Posterior vena cava (tissue), 2 donors: ENCODE data around the gene GGT7. TPM values are rescaled to one million over a fixed set of nuclear protein-coding genes. Genes with fewer than 3 reads are reported as not detected.
A peak's percentile ranks its signal among the peaks of the same experiment; 100 is the strongest.
"Not testable (repeated sequence)": the region's sequence is repeated elsewhere in the genome, so short reads cannot be mapped to it uniquely, and the experiment has no call there.

Source experiments
- DNase-seq: peaks from one replicate; pipeline ENCODE4 v3.0.0-alpha.2; 2020; ENCODE audit warnings: low spot score
- intact Hi-C, 2 donors: fragments of 100-400 bp; cut with DNase I; formaldehyde crosslinking; loops; one replicate each; pipeline versions ENCODE4 v1.14.1 to v1.14.2; 2022 to 2023
- long read RNA-seq, 2 donors: library from polyadenylated mRNA; unstranded; transcript quantifications; one replicate each; pipeline ENCODE4 v2.0.0, GENCODE V29; 2020 to 2021
- total RNA-seq, 2 donors: library from RNA; stranded (reverse); fragmentation: NEBNext Ultra II Directional; extraction: Animal tissue kit (Norgen Biotek cat#: 25700); gene quantifications; one replicate each; pipeline ENCODE4 v1.2.1, GENCODE V29; 2021
- donor health status: DM: yes; HTN: yes; CAD: no.
- donor health status: DM: yes; HTN: yes; CAD: no.

The GGT7 gene, protein sequence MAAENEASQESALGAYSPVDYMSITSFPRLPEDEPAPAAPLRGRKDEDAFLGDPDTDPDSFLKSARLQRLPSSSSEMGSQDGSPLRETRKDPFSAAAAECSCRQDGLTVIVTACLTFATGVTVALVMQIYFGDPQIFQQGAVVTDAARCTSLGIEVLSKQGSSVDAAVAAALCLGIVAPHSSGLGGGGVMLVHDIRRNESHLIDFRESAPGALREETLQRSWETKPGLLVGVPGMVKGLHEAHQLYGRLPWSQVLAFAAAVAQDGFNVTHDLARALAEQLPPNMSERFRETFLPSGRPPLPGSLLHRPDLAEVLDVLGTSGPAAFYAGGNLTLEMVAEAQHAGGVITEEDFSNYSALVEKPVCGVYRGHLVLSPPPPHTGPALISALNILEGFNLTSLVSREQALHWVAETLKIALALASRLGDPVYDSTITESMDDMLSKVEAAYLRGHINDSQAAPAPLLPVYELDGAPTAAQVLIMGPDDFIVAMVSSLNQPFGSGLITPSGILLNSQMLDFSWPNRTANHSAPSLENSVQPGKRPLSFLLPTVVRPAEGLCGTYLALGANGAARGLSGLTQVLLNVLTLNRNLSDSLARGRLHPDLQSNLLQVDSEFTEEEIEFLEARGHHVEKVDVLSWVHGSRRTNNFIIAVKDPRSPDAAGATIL
- total RNA-seq: 10 to 100 TPM; 11.1 to 11.8 TPM
- long read RNA-seq, donor 1, partial matches to known transcripts: 2 of 5 reads
- long read RNA-seq, donor 1, other reads (novel, unspliced or antisense): 2 of 5 reads
- long read RNA-seq, donor 2, partial matches to known transcripts: 18 of 24 reads
- long read RNA-seq, donor 2, other reads (novel, unspliced or antisense): 5 of 24 reads

DNA sequence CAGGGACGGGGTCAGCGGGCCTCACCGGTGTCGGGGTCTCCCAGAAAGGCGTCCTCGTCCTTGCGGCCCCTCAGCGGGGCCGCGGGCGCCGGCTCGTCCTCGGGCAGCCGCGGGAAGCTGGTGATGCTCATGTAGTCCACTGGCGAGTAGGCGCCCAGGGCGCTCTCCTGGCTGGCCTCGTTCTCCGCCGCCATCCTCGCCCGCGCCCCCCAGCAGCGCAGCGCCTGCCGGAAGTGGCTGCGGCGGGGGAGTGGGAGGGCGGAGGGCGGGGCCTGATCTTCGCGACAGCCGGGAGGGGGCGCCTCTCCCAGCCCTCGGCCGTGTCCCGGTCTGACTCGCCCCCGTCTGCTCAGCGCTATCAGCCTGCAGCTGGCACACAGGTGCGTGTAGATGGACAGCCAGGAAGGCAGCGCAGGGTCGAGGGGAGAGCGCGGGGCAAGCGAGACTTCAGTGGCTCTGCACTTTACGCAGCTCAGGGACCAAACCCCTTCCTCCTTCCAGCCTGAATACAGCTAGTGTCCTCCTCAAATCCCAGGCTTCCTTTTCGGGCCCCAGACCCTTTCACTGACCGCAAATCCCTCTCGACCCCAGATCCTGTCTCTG lies at the start of gene GGT7:
TSS of gene GGT7 (minus strand) at position 235 of the 603 bp plus-strand sequence. CDS start at position 194, 41 bp downstream.
- intact Hi-C loops: loop anchor here (5.0 to 10.0 kb wide), 2 partner anchors 80 to 332 kb away; no protein-coding TSS in a partner anchor
- DNase-seq: peak; percentile 93

DNA sequence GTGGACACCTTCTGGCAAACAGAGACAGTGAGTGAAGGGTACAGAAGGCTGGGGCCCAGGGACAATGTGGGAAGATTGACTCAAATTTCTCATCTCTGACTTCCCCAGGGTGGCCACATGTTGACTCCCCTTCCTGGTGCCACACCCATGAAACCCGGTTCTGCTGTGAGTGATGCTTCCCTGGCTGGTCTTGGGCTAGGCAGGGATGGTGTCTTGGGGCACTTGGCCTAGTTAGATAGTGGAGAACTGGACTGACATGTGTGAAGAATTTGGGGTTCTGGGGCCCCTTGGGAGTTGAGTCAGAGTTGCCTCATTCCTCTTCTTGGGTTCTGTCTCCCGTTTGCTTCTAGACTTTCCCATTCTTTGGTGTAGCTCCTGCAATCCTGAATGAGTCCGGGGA lies 48.8 kb upstream of the GGT7 start:
- intact Hi-C loops: no loop called here
- no peak for DNase-seq

DNA sequence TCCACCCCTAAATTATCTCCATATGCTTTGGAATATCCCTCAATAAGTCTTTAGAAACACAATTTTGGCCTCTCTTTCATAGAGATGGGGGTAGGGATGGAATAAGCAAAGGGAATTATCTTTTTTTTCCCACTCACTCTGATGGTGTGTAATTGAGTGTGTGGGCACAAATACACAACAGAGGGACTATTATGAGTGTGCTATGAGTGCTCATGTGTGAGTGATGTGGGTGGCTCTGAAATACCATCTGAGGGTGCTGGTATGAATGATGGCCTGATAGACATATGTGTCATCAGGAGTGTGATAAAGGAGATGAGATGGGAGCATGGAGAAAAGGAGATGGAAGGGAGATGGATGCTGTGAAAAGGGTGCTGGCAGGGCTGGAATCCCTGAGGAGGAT lies 47.4 kb upstream of the GGT7 start:
- DNase-seq: no peak
- intact Hi-C loops: no loop called here

DNA sequence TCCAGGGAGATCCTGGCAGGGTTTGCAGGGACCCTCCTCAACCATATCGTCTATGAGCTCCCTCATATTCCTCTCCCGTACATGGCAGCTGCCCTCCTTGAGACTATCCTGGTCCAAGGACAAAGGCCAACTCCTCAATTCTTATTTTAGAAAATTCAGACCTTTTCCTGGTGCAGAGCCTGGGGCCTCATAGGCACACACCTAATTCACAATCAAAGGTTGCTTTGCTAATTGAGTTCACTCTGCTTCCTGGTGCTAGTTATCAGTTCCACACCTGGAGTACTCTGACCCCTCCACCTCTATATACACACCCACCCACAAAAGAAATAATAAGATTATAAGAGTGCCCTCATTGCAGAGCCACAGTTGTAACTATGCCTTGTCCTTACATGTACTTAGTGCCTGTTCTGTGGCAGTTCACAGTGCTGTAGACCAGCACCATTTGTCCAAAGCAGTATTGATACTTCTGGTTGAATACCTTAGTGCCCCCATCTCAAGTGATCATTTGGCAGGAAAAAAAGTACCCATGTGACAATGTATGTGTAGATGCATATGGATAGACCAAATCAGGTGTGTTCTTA lies 44.2 kb upstream of the GGT7 start:
- intact Hi-C loops: no loop called here
- DNase-seq: no peak

- no peak for DNase-seq
- intact Hi-C loops: no loop called here
These were observed 43.2 kb upstream of the GGT7 start for GRCh38 chr20:34915749-34916455.

GRCh38 chr20:34915131-34915530 lies 42.5 kb upstream of the GGT7 start:
- DNase-seq: no peak

GRCh38 chr20:34907616-34908469 lies 35.2 kb upstream of the GGT7 start:
- intact Hi-C loops: no loop called here
- DNase-seq: no peak

More at GRCh38 chr20:34915131-34915530, 42.5 kb upstream of the GGT7 start:
- intact Hi-C loops: no loop called here

DNA sequence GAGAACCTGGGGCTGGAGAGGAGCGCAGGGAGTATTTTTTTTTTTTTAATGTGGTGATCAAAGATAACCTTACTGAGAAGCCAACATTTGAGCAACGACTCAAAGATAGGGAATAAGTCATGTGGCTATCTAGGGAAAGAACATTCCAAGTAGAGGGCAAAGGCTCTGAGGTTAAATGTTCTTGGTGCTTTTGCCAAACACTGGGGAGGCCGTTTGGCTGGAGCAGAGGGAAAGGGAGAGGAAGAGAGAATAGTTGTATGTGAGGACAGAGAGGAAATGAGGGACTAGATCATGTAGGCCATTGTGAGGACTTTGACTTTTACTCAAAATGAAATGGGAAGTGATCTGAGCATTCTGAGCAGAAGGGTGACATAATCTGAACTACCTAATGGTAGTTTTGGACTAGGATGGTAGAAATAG lies 31.6 kb upstream of the GGT7 start:
- DNase-seq: no peak
- intact Hi-C loops: no loop called here

DNA sequence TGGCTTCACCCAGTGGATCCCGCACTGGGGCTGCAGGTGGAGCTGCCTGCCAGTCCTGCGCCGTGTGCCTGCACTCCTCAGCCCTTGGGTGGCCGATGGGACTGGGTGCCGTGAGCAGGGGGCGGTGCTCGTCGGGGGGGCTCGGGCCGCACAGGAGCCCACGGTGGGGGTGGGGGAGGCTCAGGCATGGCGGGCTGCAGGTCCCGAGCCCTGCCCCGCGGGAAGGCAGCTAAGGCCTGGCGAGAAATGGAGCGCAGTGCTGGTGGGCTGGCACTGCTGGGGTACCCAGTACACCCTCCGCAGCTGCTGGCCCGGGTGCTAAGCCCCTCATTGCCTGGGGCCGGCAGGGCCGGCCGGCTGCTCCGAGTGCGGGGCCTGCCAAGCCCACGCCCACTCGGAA lies 26.1 kb upstream of the GGT7 start:
- intact Hi-C loops, DNase-seq: not testable (repeated sequence)

- DNase-seq, intact Hi-C loops: not testable (repeated sequence)
These were observed 25.5 kb upstream of the GGT7 start for GRCh38 chr20:34898129-34898528.

DNA sequence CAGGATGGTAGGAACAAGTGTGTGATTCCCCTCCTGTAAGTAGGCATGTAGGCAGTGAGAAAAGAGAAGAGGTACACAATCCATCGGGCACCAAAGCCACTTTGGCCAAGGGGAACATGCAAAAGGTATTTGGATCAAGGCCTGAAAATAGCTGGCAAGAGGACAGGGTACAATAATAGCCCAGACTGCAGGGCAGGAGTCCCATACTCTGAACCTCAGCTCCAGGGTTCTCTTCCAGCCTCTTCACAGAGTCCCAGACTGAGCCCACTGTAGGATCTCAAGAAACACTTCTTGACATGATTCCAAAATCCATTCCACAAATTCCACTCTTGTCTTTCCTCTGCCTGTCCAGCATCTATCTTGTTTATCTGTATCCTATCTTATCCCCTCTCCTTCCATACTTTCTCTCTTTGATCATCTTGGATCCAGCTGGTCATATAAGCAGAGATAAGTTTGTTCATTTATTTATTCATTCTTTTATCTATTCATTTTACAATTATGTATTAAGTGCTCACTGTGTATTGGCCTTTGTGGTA lies 23.5 kb upstream of the GGT7 start:
- DNase-seq: no peak
- intact Hi-C loops: no loop called here

DNA sequence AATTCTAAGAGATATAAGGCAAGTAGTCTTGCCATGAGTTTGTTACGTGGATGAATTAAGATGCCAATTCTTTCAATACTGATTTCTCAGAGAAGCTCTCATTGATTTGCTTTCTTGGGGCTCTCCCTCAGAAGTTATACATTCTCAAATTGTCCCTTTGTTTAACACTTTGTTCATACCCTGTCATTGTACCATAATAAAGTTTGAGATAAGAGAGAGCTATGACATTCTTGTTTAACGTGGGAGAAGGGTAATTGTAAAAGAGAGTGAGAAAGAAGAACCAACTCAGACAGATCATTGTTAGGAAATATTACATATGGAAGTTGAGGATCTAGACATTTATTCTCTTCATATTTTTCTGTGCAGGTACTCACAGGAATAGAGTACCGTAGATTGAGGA lies 22.8 kb upstream of the GGT7 start:
- intact Hi-C loops: no loop called here

DNA sequence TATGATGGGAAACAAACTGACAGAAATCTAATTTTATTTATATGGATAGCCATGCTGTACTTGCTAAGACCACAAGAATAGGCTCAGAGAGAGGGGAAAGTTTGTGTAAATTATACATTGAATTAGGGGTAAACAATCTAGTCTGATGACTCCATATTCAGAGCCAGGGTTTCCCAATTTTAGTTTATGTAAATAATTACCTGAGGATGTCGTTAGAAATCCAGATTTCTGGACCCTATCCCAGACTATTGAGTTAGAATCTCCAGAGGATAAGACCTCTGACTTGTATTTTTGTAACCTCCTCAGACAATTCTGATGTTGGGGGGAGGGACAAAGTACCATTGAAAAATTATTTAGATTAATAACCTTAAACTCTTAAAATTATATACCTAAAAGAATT lies 22.1 kb upstream of the GGT7 start:
- intact Hi-C loops: no loop called here

More for the DNA sequence above, 22.8 kb upstream of the GGT7 start:
- no peak for DNase-seq

DNA sequence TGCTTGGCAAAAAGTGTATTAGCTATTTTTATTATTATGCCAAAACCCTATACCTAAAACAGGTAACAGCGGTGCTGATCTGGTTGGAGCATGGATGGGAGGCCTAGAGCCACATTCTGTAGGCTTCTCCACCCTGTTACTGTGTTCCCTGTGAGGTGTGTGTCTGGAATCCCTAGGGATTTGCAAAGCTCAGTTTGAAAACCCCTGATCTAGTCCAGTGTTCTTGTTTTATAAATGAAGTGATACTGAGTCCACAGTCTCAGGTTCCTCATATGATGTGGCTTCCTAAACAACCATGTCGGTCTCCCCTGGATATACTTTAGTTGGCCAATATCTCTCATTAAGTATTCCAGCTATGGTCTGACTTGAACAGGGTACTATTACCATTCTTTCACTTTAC lies 20.0 kb upstream of the GGT7 start:
- DNase-seq: no peak
- intact Hi-C loops: no loop called here

More for the DNA sequence above, 22.1 kb upstream of the GGT7 start:
- DNase-seq: no peak

- DNase-seq: no peak
- intact Hi-C loops: no loop called here
These were observed 18.8 kb upstream of the GGT7 start for GRCh38 chr20:34891166-34892062.

DNA sequence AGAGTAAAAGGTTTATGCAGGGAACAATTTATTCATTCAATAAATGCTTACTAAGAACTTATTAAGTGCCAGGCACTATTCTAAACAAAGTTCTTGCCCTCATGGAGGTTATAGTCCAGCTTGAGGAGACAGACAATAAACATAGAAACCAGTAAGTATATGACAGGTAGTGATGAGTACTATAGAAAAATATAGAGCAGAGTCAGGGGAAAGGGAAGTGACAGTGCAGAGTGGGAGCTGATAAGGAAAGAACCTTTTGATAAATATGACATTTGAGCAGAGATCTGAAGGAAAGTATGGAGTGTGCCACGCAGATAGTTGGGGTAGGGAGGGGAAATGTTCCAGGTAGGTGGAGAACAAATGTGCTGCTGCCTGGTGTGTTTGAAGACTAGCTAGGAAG lies 15.8 kb upstream of the GGT7 start:
- no peak for DNase-seq
- intact Hi-C loops: no loop called here

GRCh38 chr20:34887023-34887422 lies 14.4 kb upstream of the GGT7 start:
- no peak for DNase-seq
- intact Hi-C loops: no loop called here
